GM18517 (cell line): ENCODE results near the gene DPYSL5.
A peak's percentile ranks its signal among the peaks of the same experiment; 100 is the strongest.

Experiments
- ATAC-seq: cut with Tn5 transposase; IDR thresholded peaks from one replicate; pipeline ENCODE4 v1.9.1; 2021; ENCODE audit warnings: mild to moderate bottlenecking, moderate library complexity; ENCODE audit not compliant: unreplicated experiment

DPYSL5 gene

GRCh38 chr2:26957041-26957440 is 109.1 kb downstream of the DPYSL5 start:
- ATAC-seq, result no peak

- ATAC-seq, result no peak
Measured at GRCh38 chr2:26957534-26957933, 109.6 kb downstream of the DPYSL5 start.

- no peak for ATAC-seq
Measured at GRCh38 chr2:26959331-26959730, 111.4 kb downstream of the DPYSL5 start.

GRCh38 chr2:26964446-26965130 is 116.7 kb downstream of the DPYSL5 start:
- ATAC-seq, result no peak

GRCh38 chr2:26968001-26968400 is 120.1 kb downstream of the DPYSL5 start:
- ATAC-seq, result no peak

- no peak for ATAC-seq
Measured at GRCh38 chr2:26969077-26969844, 121.3 kb downstream of the DPYSL5 start.

DNA sequence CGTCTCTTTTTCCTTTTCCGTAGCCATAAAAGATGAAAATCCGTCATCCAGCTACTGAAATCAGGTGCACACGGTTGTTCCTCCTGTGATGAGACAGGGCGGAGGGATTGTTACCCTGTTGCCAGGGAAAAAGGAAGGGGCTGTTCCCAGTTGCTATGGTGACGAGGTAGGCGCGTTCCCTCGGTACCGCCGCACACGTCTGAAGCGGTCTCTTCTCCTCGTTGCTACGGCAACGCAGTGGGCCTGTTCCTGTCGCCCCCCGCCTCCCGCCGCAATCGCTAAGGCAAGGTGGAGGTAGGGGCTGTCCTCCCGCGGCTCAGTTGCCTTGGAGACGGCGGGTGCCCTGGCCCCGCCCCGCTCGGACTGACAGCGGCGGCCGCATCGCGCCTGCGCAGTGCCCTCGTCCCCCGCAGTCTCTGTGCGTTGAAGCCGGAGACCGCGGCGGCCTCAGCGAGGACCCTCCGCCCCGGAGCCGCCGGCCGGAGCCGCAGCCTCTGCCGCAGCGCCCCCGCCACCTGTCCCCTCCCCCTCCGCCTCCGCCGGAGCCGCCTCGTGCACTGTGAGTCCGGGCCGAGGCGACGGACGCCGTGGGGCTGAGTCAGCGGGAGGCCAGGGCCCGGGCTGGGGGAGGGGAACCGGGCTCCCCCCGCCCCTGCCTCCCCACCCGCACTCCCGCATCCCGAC is 122.5 kb downstream of the DPYSL5 start, which contains the start of gene MAPRE3:
TSS of gene MAPRE3 (plus strand) at position 394 of the 684 bp plus-strand sequence. CDS start 51,582 bp downstream, outside the sequence.
- peak; percentile 71 for ATAC-seq

- no peak for ATAC-seq
Measured at GRCh38 chr2:26970928-26971627, 123.1 kb downstream of the DPYSL5 start.

DNA sequence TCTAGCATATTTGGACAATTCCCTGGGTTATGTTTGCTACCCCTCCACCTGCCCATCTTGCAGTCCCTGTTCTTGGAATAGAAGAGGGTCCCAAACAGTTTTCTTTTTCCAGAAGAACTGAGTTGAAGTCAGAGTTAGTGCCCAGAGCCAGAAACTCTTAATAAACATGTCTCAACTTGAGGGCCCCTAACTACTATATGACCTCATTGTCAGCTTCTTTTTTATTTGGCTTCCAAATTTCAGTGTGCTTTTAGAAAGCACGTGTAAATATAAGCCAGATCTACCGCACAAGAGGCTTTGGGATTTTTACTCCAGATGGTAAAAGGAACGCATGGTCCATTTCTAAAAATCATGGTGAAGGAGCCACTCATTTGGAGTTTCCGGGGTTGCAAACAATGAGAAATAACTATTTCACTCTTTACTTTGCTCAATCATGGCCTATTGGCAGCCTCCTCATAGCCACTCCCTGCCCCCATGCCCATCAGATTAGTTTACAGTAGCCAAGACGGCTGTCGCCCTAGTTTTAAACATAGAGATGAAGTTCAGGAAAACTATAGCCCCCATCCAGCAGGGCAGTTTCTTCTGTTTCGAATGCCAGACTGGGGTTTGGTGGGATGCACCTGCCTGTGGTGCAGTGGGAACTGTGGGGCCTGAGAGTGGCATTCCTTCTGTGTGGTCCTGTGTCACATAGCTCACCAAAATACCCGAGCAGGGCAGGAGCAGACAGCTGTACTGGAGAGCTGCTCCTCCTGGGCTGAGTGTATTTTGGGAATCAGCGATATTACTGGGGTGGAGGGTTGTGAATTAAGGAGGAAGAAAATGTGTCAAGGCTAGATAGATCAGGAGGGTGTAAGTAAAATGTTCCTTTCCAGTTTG is 124.2 kb downstream of the DPYSL5 start:
- no peak for ATAC-seq

- no peak for ATAC-seq
Measured at GRCh38 chr2:26974352-26974751, 126.4 kb downstream of the DPYSL5 start.

- ATAC-seq, result no peak
Measured at GRCh38 chr2:26975102-26975501, 127.2 kb downstream of the DPYSL5 start.

GRCh38 chr2:26975656-26976055 is 127.7 kb downstream of the DPYSL5 start:
- ATAC-seq, result no peak

GRCh38 chr2:26976237-26976636 is 128.3 kb downstream of the DPYSL5 start:
- ATAC-seq, result no peak

DNA sequence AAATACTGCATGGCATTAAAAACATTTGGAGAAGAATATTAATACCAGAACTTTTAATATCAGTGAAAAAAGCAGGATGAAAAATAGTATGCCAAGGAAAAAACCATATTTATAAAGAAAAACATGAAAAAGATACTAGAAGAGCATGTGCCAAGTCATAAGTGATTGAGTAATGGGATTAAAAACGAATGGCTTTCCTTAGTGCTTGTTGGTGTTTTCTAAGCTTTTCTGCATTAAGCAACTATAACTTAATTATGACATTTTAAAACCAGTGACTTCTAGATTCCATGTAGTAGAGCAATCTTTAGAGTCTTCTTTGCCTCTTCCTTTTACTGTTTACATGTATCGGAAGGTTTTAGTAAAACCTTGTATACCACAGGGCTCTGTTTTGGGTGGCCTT is 129.1 kb downstream of the DPYSL5 start:
- ATAC-seq, result no peak

DNA sequence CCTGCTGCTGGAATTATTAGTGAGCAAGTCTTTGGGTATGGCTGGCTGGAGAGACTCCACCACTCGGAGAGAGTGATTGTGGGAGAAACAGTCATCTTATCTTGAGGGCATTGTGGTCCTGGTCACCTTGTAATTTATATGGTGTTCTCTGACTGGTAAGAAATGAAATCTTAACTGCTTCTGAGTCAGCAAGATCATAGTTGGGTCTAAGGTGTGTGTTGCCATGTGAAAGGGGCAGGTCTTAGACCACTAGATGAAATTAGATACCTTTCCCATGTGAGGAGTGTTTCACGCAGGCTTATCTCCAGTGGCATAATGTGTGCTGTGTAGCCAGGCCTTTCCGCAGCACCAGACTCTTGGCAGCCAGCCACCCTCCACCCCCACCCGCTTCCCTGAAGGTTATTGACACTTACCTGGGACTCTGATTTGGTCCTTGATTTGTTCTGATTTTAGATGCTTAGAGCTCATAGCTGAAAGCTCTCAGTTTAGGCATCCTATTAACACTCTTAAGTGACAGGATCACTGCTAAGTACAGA is 130.2 kb downstream of the DPYSL5 start:
- no peak for ATAC-seq

DNA sequence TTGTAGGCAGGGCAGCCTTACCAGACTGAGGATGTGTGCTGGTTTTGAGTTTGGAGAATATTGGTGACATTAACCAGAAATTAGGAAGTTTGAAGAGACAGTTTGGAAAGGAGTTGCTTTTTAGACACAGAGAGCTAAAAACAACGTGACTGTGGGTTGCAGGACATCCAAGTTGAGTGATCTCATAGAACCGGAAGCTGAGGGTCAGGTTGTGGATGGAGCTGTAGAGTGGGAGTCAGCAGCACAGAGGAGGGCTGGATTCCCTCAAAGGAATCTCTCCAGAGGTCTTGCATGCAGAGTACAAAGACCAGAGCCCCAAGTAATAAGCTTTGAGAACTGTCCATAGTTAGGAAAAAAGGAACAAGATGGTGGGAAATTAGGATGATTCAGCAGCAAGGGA is 131.8 kb downstream of the DPYSL5 start:
- ATAC-seq, result no peak

GRCh38 chr2:26980971-26981370 is 133.0 kb downstream of the DPYSL5 start:
- ATAC-seq, result no peak

DNA sequence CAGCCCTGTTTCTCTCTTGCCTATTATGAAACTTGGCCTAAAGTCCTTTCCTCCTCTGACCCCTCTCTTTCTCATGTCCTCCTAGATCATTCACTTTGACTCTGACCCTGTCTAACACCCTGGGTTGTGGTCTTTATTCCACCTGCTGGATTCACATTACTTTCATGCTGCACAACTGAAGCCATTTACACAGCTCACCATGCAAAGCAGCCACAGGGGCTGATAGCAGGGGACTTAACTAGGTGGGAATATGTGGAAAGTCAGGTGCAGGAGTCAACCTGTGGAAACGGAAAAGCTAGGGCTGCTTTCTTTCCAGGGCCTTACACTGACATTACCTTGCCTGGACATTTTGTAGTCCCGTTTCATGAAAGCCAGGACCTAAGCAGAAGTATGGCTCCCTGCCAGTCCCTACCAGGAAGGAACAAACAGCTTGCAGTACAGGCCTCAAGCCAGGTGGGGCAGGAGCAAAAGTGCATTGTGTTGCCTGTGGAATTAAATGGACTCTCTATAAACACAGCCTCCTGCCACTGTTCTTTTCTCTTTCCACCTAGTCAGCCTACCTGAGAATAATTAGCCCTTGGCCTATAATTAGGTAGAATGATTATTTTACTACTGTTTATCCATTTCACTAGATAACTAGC is 134.3 kb downstream of the DPYSL5 start:
- no peak for ATAC-seq

- no peak for ATAC-seq
Measured at GRCh38 chr2:26983746-26984145, 135.8 kb downstream of the DPYSL5 start.
